Glomerular endothelial cell (primary cell): ENCODE measurements around the gene IQSEC3. TPM values are rescaled to one million over a fixed set of nuclear protein-coding genes. Genes with fewer than 3 reads are reported as not detected.
"Not testable (repeated sequence)": the region's sequence is repeated elsewhere in the genome, so short reads cannot be mapped to it uniquely, and the experiment has no call there.

ENCODE experiments used
- DNase-seq: peaks from one replicate; pipeline ENCODE4 v3.0.0-alpha.2; 2011; ENCODE audit warnings: low read depth, low spot score; ENCODE audit errors: extremely low read depth
- total RNA-seq: library from RNA; depleted of rRNA; stranded (reverse); fragments of >200 nt; gene quantifications from 2 replicates; pipeline ENCODE4 v1.2.3, GENCODE V29; 2015

The IQSEC3 gene
- total RNA-seq, 1 donor from 2014 or later: 0.18 TPM

GRCh38 chr12:77769-78383 is 11.3 kb downstream of the IQSEC3 start:
- not testable (repeated sequence) for DNase-seq

- no peak for DNase-seq
These were observed 12.4 kb downstream of the IQSEC3 start for GRCh38 chr12:78981-79380.

GRCh38 chr12:80681-81190 is 14.2 kb downstream of the IQSEC3 start:
- no peak for DNase-seq

GRCh38 chr12:82740-83139 is 16.2 kb downstream of the IQSEC3 start:
- no peak for DNase-seq

GRCh38 chr12:84056-84455 is 17.5 kb downstream of the IQSEC3 start:
- DNase-seq: no peak

GRCh38 chr12:85191-85666 is 18.7 kb downstream of the IQSEC3 start:
- no peak for DNase-seq

GRCh38 chr12:87315-87714 is 20.7 kb downstream of the IQSEC3 start:
- DNase-seq: no peak

GRCh38 chr12:87856-88255 is 21.3 kb downstream of the IQSEC3 start:
- DNase-seq: no peak

GRCh38 chr12:89653-90052 is 23.1 kb downstream of the IQSEC3 start:
- no peak for DNase-seq

GRCh38 chr12:91213-91612 is 24.6 kb downstream of the IQSEC3 start:
- DNase-seq: no peak

- no peak for DNase-seq
These were observed 26.9 kb downstream of the IQSEC3 start for GRCh38 chr12:93266-94005.

- DNase-seq: no peak
These were observed 30.0 kb downstream of the IQSEC3 start for GRCh38 chr12:96543-96942.

GRCh38 chr12:98924-99352 is 32.4 kb downstream of the IQSEC3 start:
- DNase-seq: no peak

- DNase-seq: no peak
These were observed 33.0 kb downstream of the IQSEC3 start for GRCh38 chr12:99605-100004.

- DNase-seq: no peak
These were observed 35.7 kb downstream of the IQSEC3 start for GRCh38 chr12:101969-102878.

- no peak for DNase-seq
These were observed 36.3 kb downstream of the IQSEC3 start for GRCh38 chr12:102879-103168.

GRCh38 chr12:103169-103981 is 36.8 kb downstream of the IQSEC3 start:
- no peak for DNase-seq

GRCh38 chr12:104551-105081 is 38.0 kb downstream of the IQSEC3 start:
- no peak for DNase-seq

- no peak for DNase-seq
These were observed 39.1 kb downstream of the IQSEC3 start for GRCh38 chr12:105696-106095.

- no peak for DNase-seq
These were observed 39.6 kb downstream of the IQSEC3 start for GRCh38 chr12:106118-106591.
